ENCODE data around the gene TBC1D10B.
"Not testable (repeated sequence)": the region's sequence is repeated elsewhere in the genome, so short reads cannot be mapped to it uniquely, and the experiment has no call there.

- TF ChIP-seq CTCF (IDR thresholded peaks at IDR 0.05 in 4 of 5, conservative IDR thresholded peaks at IDR 0.05 in 1 of 5); POLR2A (IDR thresholded peaks at IDR 0.05): not testable (repeated sequence)
Measured at GRCh38 chr16:30324220-30324619, 46.1 kb downstream of the TBC1D10B start.
